GM19395 (cell line): Measurements from ENCODE around the gene DMRT2.
A peak's percentile ranks its signal among the peaks of the same experiment; 100 is the strongest.

ENCODE experiments used
- ATAC-seq: cut with Tn5 transposase; IDR thresholded peaks from one replicate; pipeline ENCODE4 v1.9.1; 2021; ENCODE audit warnings: mild to moderate bottlenecking, moderate library complexity; ENCODE audit not compliant: unreplicated experiment

The DMRT2 gene

GRCh38 chr9:1050125-1050895 lies at the start of gene DMRT2:
Gene DMRT2, plus strand, starts transcription at chr9:1050357. Its CDS starts 1,257 bp downstream, at chr9:1051614.
- ATAC-seq = peak; percentile 72

GRCh38 chr9:1001838-1002237 lies 48.3 kb upstream of the DMRT2 start:
- no peak for ATAC-seq

GRCh38 chr9:1002678-1003077 lies 47.5 kb upstream of the DMRT2 start:
- no peak for ATAC-seq

GRCh38 chr9:1005043-1005667 lies 45.0 kb upstream of the DMRT2 start:
- peak; percentile 57 for ATAC-seq

GRCh38 chr9:1007312-1007711 lies 42.8 kb upstream of the DMRT2 start:
- no peak for ATAC-seq

GRCh38 chr9:1008216-1008615 lies 41.9 kb upstream of the DMRT2 start:
- ATAC-seq = no peak

GRCh38 chr9:1009101-1009707 lies 41.0 kb upstream of the DMRT2 start:
- peak; percentile 97 for ATAC-seq

GRCh38 chr9:1013021-1013420 lies 37.1 kb upstream of the DMRT2 start:
- no peak for ATAC-seq

GRCh38 chr9:1014225-1014624 lies 35.9 kb upstream of the DMRT2 start:
- ATAC-seq = no peak

GRCh38 chr9:1014640-1015039 lies 35.5 kb upstream of the DMRT2 start:
- no peak for ATAC-seq

- peak; percentile 61 for ATAC-seq
Measured at GRCh38 chr9:1018121-1018520, 32.0 kb upstream of the DMRT2 start.

GRCh38 chr9:1024112-1024511 lies 26.0 kb upstream of the DMRT2 start:
- ATAC-seq = no peak

GRCh38 chr9:1025131-1025530 lies 25.0 kb upstream of the DMRT2 start:
- ATAC-seq = no peak

- ATAC-seq = no peak
Measured at GRCh38 chr9:1026219-1026618, 23.9 kb upstream of the DMRT2 start.

- no peak for ATAC-seq
Measured at GRCh38 chr9:1028501-1029190, 21.5 kb upstream of the DMRT2 start.

- ATAC-seq = no peak
Measured at GRCh38 chr9:1031951-1032601, 18.1 kb upstream of the DMRT2 start.

GRCh38 chr9:1034271-1034670 lies 15.9 kb upstream of the DMRT2 start:
- no peak for ATAC-seq

GRCh38 chr9:1039589-1039988 lies 10.6 kb upstream of the DMRT2 start:
- ATAC-seq = no peak

- ATAC-seq = no peak
Measured at GRCh38 chr9:1042466-1042865, 7.7 kb upstream of the DMRT2 start.

- ATAC-seq = no peak
Measured at GRCh38 chr9:1044643-1045042, 5.5 kb upstream of the DMRT2 start.
